Liver (tissue), 9 donors: ENCODE measurements around the gene GFM1. TPM values are rescaled to one million over a fixed set of nuclear protein-coding genes. Genes with fewer than 3 reads are reported as not detected.

Experiments used
- DNase-seq: peaks from one replicate; pipeline ENCODE4 v3.0.0-alpha.2; 2017; ENCODE audit warnings: low spot score
- H3K27ac ChIP-seq, 2 donors: one replicate each; pipeline ENCODE4 v1.7.0; 2013; ENCODE audit warnings: inconsistent platforms in 2 of 2, low read length in 2 of 2, control low read depth in 1 of 2, low read depth in 1 of 2, mild to moderate bottlenecking in 1 of 2
- H3K27me3 ChIP-seq, 4 donors: one replicate each; pipeline versions ENCODE4 v1.6.1 to v1.7.0; 2013; ENCODE audit warnings: low read length in 3 of 4, inconsistent platforms in 1 of 4, mild to moderate bottlenecking in 1 of 4, moderate library complexity in 1 of 4; ENCODE audit not compliant: control insufficient read depth in 4 of 4, insufficient read depth in 4 of 4
- H3K36me3 ChIP-seq, 4 donors: one replicate each; pipeline versions ENCODE4 v1.6.1 to v1.7.0; 2013; ENCODE audit warnings: low read length in 3 of 4, mild to moderate bottlenecking in 3 of 4, low read depth in 1 of 4, moderate library complexity in 1 of 4; ENCODE audit not compliant: control insufficient read depth in 4 of 4, insufficient read depth in 3 of 4
- H3K4me1 ChIP-seq, 4 donors: one replicate each; pipeline versions ENCODE4 v1.6.1 to v1.7.0; 2013; ENCODE audit warnings: low read length in 3 of 4, mild to moderate bottlenecking in 3 of 4, moderate library complexity in 1 of 4; ENCODE audit not compliant: control insufficient read depth in 4 of 4, insufficient read depth in 4 of 4
- H3K4me3 ChIP-seq, 3 donors: one replicate each; pipeline versions ENCODE4 v1.6.1 to v1.7.0; 2013; ENCODE audit warnings: low read length in 3 of 3, control low read depth in 1 of 3, low read depth in 1 of 3, mild to moderate bottlenecking in 1 of 3
- H3K9ac ChIP-seq, 2 donors: one replicate each; pipeline ENCODE4 v1.7.0; 2013; ENCODE audit warnings: low read length in 2 of 2, mild to moderate bottlenecking in 2 of 2, moderate library complexity in 2 of 2, control low read depth in 1 of 2, low read depth in 1 of 2
- H3K9me3 ChIP-seq, 4 donors: one replicate each; pipeline versions ENCODE4 v1.6.1 to v1.7.0; 2013; ENCODE audit warnings: low read length in 3 of 4; ENCODE audit not compliant: control insufficient read depth in 4 of 4
- CTCF ChIP-seq: fragments of 150-350 bp; IDR thresholded peaks from 2 replicates; pipeline ENCODE4 v1.5.1; 2017; ENCODE audit warnings: improper control_type of control experiment, low read depth, low read length; ENCODE audit not compliant: missing input control
- EGR1 ChIP-seq, 2 donors: IDR thresholded peaks; 2 replicates each; pipeline ENCODE4 v1.6.1; 2016 to 2018; ENCODE audit warnings: antibody characterized with exemption in 2 of 2, low read depth in 2 of 2
- FOXA1 ChIP-seq: IDR thresholded peaks from 2 replicates; pipeline ENCODE4 v1.6.1; 2016; ENCODE audit warnings: antibody characterized with exemption
- FOXA2 ChIP-seq: IDR thresholded peaks from 2 replicates; pipeline ENCODE4 v1.6.1; 2016; ENCODE audit warnings: antibody characterized with exemption
- GABPA ChIP-seq, 2 donors: IDR thresholded peaks in 1 of 2; conservative IDR thresholded peaks in 1 of 2; 2 replicates each; pipeline ENCODE4 v1.6.1; 2016; ENCODE audit warnings: antibody characterized with exemption in 2 of 2, mild to moderate bottlenecking in 1 of 2, moderate library complexity in 1 of 2
- HNF4A ChIP-seq, 2 donors: conservative IDR thresholded peaks; 2 replicates each; pipeline ENCODE4 v1.6.1; 2016; ENCODE audit warnings: antibody characterized with exemption in 2 of 2, mild to moderate bottlenecking in 2 of 2
- HNF4G ChIP-seq: IDR thresholded peaks from 2 replicates; pipeline ENCODE4 v1.6.1; 2016; ENCODE audit warnings: antibody characterized with exemption
- JUND ChIP-seq, 2 donors: IDR thresholded peaks; 2 replicates each; pipeline ENCODE4 v1.6.1; 2016; ENCODE audit warnings: antibody characterized with exemption in 2 of 2
- MAX ChIP-seq: IDR thresholded peaks from 2 replicates; pipeline ENCODE4 v1.6.1; 2016; ENCODE audit warnings: antibody characterized with exemption
- NR2F2 ChIP-seq: IDR thresholded peaks from 2 replicates; pipeline ENCODE4 v1.6.1; 2016; ENCODE audit warnings: antibody characterized with exemption
- RAD21 ChIP-seq, 2 donors: IDR thresholded peaks; 2 replicates each; pipeline ENCODE4 v1.6.1; 2016; ENCODE audit warnings: antibody characterized with exemption in 2 of 2, mild to moderate bottlenecking in 2 of 2
- REST ChIP-seq: IDR thresholded peaks from 2 replicates; pipeline ENCODE4 v1.6.1; 2016; ENCODE audit warnings: antibody characterized with exemption, mild to moderate bottlenecking
- RXRA ChIP-seq, 2 donors: IDR thresholded peaks; 2 replicates each; pipeline ENCODE4 v1.6.1; 2017 to 2018; ENCODE audit warnings: antibody characterized with exemption in 2 of 2, mild to moderate bottlenecking in 1 of 2
- SP1 ChIP-seq: IDR thresholded peaks from 2 replicates; pipeline ENCODE4 v1.6.1; 2018; ENCODE audit warnings: antibody characterized with exemption, mild to moderate bottlenecking
- TAF1 ChIP-seq: conservative IDR thresholded peaks from 2 replicates; pipeline ENCODE4 v1.6.1; 2016; ENCODE audit warnings: antibody characterized with exemption, mild to moderate bottlenecking
- YY1 ChIP-seq: IDR thresholded peaks from 2 replicates; pipeline ENCODE4 v1.6.1; 2016; ENCODE audit warnings: antibody characterized with exemption, mild to moderate bottlenecking
- WGBS: extraction: QIAGEN DNeasy Blood & Tissue Kit; methylation state at CpG from one replicate; pipeline ENCODE4 v1.1.7; 2013; 5-methylcytosine and 5-hydroxymethylcytosine counted together
- polyA plus RNA-seq, 2 donors: library from polyadenylated mRNA; stranded (reverse) in 1 of 2; unstranded in 1 of 2; fragments of 200-250 nt in 1 of 2; fragments of >200 nt in 1 of 2; fragmentation: Nextera tagmentation in 1 of 2; extraction: Ambion mirVana in 1 of 2; gene quantifications; one replicate each; pipeline versions ENCODE4 v1.2.1 to v1.2.3, GENCODE V29; 2013 to 2015
- total RNA-seq, 2 donors: library from RNA; depleted of rRNA; stranded (reverse); fragments of >200 nt; gene quantifications; one replicate each; pipeline ENCODE4 v1.2.3, GENCODE V29; 2014
- TF ChIP-seq, protein P1 (sequence below): IDR thresholded peaks from 2 replicates; pipeline ENCODE4 v1.6.1; 2016; ENCODE audit warnings: antibody characterized with exemption
- TF ChIP-seq, protein P2 (sequence below): IDR thresholded peaks from 2 replicates; pipeline ENCODE4 v1.6.1; 2016; ENCODE audit warnings: antibody characterized with exemption
- donor health status: healthy.
- donor health status: healthy.
- donor health status: healthy.
- donor health status: healthy.
- donor health status: healthy.

The GFM1 gene
- total and polyA plus RNA-seq, 4 donors = 33.8 to 73.2 (median 35.8) TPM

DNA sequence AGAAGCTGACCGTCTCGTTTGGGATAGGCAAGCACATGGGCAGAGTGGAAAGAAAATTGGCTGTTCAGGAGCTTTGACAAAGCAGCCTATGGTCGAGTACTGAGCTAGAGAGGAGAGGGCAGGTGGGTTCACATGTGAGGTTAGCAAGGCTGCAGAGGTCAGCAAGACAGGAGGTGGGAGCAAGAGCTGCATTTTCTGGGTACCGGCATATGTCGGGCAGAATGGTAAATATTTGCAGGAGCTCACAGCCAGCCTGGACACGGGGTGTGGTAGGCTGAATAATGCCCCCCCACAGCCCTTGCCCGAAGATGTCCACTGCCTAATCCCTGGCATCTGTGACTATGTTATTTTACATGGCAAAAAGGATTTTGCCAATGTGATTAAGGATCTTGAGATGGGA, 79.7 kb downstream of the GFM1 start:
- H3K4me1 ChIP-seq = peaks cover 3 to 29% (median 23%) of the 10 kb centered on the region in 4 donors
- no peaks in the 10 kb centered on the region for H3K36me3 ChIP-seq
- TF ChIP-seq, protein P1, sequence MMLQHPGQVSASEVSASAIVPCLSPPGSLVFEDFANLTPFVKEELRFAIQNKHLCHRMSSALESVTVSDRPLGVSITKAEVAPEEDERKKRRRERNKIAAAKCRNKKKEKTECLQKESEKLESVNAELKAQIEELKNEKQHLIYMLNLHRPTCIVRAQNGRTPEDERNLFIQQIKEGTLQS = no peak
- TF ChIP-seq NR2F2 (no peak), HNF4A (conservative IDR thresholded peaks at IDR 0.05) (no peak), FOXA2 (no peak)
- no peak for DNase-seq
- no peaks in the 10 kb centered on the region for H3K27me3 ChIP-seq
- no peak overlapping the region for H3K4me3 ChIP-seq
- H3K9ac ChIP-seq = no peak overlapping the region
- peak overlapping the region in 1 of 2 donors; percentile 19 for H3K27ac ChIP-seq
- no peaks in the 10 kb centered on the region for H3K9me3 ChIP-seq
- WGBS = 84% methylated on average over 7 of the region's 7 CpGs

DNA sequence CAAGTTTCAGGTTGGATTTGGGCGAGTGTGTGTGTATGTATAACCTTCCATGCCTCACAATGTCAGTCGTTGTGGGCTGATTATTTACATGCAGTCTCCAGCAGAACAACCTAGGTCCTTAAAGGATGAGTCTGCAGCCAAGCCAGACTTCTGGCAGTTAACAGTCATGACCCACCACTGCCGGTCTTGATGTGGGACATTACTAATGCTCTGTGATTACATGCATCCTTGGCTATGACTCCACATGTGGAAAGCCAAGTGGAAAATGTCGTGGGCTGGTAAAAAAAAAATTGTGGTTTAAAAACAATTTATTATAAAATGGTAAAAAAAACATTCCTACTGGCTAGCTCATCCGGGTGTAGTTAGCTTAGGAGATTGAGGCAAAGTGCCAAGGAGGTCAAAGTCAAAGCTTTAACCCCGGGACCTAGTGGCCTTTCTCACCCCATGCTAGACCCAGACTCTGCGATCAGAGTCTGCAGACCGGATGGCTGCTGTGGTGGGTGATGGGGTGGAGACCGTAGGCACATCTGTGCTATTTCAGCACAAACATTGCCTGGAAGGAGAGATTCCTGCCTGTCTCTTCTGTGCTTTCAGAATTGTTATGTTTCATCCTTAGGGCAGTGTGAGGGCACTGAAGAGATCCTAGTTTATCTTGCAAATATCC, 81.2 kb downstream of the GFM1 start:
- TF ChIP-seq MAX (peak; percentile 69), HNF4G (peak; percentile 96), YY1 (peak; percentile 73), CTCF (no peak), FOXA1 (no peak), FOXA2 (no peak), RAD21 (IDR thresholded peaks at IDR 0.05) (peak; percentile 38 to 57), RXRA (IDR thresholded peaks at IDR 0.05) (peak; percentile 97 to 98), SP1 (peak; percentile 88), GABPA (IDR thresholded peaks at IDR 0.05 in 1 of 2, conservative IDR thresholded peaks at IDR 0.05 in 1 of 2) (peak; percentile 21 to 56), REST (peak; percentile 4), EGR1 (IDR thresholded peaks at IDR 0.05; ENCODE audit: low read depth in 2 of 2) (no peak), TAF1 (no peak), HNF4A (conservative IDR thresholded peaks at IDR 0.05) (peak; percentile 98 to 99), NR2F2 (peak; percentile 100), JUND (IDR thresholded peaks at IDR 0.05) (peak; percentile 39 to 57)
- TF ChIP-seq, protein P1 = no peak
- TF ChIP-seq, protein P2, sequence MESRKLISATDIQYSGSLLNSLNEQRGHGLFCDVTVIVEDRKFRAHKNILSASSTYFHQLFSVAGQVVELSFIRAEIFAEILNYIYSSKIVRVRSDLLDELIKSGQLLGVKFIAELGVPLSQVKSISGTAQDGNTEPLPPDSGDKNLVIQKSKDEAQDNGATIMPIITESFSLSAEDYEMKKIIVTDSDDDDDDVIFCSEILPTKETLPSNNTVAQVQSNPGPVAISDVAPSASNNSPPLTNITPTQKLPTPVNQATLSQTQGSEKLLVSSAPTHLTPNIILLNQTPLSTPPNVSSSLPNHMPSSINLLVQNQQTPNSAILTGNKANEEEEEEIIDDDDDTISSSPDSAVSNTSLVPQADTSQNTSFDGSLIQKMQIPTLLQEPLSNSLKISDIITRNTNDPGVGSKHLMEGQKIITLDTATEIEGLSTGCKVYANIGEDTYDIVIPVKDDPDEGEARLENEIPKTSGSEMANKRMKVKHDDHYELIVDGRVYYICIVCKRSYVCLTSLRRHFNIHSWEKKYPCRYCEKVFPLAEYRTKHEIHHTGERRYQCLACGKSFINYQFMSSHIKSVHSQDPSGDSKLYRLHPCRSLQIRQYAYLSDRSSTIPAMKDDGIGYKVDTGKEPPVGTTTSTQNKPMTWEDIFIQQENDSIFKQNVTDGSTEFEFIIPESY = peak; percentile 34
- Histone ChIP-seq H3K36me3 (no peaks in the 10 kb centered on the region), H3K4me1 (peaks cover 3 to 29% (median 23%) of the 10 kb centered on the region in 4 donors), H3K27ac (peak overlapping the region; percentile 61 to 66), H3K27me3 (no peaks in the 10 kb centered on the region), H3K9me3 (no peaks in the 10 kb centered on the region), H3K4me3 (no peak overlapping the region), H3K9ac (no peak overlapping the region)
- WGBS = 22% methylated on average over 9 of the region's 9 CpGs
- DNase-seq = no peak
